Activated CD4-positive, alpha-beta T cell treated with anti-CD3 and anti-CD28 coated beads, Interleukin-10, Interleukin-2, amounts not matched to agents 100 ng/mL and 50 ng/mL, durations not matched to agents 16 hours and 8 hours (primary cell): ENCODE data around the gene GAREM1.

Source experiments
- DNase-seq: peaks from one replicate; pipeline ENCODE4 v3.0.0-alpha.2; 2020

Gene GAREM1

DNA sequence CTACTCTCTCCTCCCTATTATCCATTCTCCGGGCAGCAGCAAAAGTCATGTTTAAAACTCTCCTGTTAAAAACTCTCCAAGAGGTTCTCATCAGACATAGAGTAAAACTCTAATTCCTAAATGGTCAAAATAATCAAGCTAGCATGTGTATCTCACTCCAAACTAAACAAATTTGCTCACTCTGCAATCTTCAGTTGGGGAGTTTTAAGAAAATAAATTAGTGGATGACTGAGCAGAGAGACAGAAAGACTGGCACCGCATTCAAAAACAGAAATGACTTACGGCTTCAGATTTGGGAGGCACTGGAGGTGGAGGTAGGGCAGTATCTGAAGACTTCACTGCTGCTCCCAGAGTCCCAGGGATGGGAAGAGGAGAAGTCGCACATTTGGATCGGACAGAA lies 183.9 kb downstream of the GAREM1 start:
- DNase-seq, result no peak

DNA sequence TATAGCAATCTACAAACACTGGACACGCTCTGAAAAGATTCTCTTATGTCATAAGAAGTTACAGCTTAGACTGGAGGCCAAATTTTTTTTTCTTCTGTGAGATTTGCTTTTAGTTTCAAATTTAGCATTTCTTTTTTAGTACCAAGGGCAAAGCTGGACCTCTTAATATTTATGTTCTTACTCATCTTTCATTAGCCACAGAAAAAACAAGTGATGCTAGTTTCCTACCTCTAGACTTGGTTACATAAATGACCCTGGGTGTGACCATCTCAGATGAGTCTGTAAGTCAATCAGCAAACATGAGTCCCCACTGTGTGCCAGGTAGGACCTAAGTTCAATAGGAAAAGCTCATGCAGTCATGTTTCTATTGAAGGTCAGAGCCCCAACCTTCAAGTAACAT lies 186.4 kb downstream of the GAREM1 start:
- DNase-seq, result no peak

DNA sequence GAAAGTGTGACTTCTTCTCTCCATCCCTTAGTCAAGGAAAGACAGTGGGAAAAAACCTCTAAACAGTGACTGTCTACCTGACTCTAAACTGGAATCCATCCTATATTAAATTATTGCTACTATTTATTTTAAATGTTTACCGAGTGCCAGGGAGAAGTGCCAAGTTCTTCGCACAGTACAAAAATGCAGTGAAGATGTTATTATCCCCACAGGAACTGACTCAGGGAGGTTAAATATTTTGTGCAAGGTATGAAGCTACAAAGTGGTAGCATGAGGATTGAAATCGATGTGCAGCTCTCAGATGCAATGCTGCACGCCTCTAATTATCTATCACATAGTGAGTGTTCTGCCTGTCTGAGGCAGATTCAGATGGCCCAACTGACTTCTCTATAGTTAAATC lies 189.8 kb downstream of the GAREM1 start:
- DNase-seq, result no peak

DNA sequence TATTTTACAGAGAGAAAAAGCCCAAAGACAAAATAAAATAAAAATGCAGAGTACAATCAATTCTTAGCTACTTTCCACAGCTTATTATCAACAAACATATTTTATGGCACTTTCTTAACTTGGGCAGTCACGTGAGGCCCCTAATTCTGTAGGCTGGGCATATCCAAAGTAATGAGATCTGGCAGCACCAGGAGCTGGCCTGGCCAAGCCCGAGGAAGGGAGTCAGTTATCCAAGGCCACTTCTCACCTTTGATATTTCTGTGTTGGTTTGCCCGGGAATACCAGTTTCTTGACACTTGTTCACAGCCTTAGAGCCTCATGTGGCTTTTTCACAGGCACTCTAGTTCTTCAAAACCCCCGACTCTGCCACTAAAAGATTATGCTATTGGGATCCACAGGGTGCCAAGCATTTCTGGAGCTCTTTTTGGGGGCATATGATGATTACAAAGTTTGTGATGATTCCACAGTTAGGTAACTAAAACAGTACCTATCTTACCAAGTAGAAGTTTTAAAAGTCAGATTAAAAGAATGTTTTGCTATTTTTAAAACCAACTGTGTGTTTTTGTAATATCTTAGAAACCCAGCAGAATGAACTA lies 190.4 kb downstream of the GAREM1 start:
- no peak for DNase-seq

DNA sequence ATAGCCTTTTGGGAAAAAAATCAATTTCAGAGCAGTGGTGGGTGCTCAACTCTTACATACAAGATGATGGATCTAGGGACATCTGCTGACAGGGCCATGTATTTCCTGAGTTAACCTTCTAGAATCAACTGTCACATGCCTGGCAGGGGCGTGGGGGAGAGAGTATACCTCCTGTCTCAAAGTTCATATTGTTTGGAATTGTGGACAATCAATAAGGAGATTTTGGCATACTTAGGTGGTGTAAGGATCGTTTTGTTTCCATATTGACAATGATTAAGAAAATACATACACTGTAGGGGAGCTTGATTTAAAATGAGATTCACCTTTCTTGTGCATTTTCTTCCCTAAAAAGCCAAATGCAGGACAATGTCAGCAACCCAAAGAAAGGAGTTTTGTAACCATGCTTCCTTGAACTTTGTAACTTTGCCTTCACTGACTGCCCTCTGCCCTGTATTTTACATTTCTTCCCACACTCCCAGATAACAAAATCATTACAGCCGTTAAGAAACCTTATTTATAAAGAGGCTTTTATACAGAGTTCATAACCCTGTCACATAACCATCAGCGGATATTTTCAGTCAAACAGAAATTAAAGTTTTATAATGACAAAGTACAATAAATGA lies 192.4 kb downstream of the GAREM1 start:
- no peak for DNase-seq

DNA sequence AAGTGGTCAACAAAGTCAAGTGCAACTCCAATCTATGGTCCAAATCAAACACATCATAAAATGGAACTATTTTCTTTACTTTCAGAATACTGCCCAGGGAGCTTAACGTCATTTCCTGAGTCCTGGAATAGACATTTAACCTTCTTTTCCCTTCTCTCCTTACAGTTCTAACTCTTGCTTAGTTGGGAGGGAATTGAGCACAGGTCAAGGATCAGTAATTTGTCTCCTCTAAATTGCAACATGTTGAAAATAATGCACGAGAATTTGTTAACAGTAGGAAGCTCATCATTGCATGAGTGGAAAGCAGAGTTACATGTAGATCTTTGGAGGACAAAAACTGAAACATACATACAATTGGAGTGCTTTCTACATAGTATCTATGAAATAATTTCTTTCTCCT lies 193.1 kb downstream of the GAREM1 start:
- DNase-seq, result no peak

DNA sequence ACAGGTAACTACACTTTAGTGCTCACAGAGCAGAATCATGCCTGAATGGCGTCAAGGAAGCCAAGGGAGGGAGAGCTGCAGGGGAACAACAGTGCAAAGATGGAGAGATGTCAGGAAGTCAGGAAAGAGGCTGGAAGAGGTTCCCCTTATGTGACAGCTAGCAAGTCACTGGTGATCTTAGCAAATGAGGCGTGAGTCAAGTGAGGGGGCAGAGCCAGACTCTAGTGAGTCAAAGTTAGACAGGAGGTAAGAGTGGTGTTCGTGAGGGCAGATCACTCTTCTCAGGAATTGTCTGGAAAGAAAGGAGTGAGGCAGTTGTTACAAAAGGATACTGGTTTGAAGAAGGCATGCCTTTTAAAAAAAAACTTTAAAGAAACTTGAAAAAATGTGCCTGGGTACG lies 193.8 kb downstream of the GAREM1 start:
- DNase-seq, result no peak

DNA sequence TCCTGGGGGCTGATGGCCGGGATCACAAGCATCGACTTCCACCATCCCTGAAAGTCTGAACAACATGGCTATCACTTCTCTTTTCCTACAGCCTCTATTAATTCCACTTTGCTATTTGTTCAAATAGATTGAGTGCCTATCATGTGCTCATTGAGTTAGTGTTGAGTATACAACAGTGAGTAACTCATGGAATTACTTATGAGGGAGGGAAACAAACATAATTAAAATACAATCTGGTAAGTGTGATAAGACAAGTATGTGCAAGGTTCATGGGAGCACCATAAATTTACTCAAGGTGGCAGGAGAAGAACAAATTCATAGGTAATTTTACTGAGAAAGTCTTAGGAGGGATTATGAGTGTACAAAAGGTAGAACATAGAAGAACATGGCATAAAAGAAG lies 194.4 kb downstream of the GAREM1 start:
- DNase-seq, result no peak

DNA sequence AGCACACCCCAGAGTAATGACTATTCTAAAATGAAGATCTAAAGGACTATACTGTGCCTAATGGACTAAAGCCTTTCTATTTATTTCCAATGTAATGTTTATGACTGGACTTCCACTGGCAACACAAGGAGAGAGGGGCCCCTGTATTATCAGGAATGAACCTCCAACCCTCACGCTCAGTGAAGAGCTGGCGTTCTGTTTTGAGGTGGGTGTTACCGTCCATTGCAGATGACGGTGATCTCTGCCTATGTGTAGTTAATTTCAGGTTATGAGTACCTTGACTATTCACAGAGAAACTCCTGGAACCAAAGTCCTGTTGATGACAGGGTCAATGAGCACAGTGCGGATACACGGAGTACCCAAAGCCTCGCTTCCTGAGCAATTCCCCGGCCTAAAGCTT lies 195.5 kb downstream of the GAREM1 start:
- no peak for DNase-seq

DNA sequence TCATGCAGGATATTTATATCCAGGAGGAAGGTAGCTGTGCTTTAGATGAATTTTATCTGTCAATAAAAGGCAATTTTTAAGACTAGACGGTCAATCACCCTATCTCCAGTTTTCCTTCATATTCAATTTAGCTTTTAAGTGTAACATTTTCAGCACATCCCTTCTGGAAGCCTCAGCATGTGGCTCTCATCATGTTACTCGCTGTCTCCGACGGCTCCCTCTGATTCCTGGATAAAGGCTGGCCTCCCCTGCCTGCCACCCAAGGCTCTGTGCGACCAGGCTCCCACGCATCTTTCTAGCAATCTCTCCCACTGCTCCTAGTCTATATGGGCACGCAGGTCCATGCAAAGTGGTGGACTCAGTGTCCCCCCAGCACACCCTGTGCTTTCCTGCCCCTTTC lies 196.4 kb downstream of the GAREM1 start:
- no peak for DNase-seq

DNA sequence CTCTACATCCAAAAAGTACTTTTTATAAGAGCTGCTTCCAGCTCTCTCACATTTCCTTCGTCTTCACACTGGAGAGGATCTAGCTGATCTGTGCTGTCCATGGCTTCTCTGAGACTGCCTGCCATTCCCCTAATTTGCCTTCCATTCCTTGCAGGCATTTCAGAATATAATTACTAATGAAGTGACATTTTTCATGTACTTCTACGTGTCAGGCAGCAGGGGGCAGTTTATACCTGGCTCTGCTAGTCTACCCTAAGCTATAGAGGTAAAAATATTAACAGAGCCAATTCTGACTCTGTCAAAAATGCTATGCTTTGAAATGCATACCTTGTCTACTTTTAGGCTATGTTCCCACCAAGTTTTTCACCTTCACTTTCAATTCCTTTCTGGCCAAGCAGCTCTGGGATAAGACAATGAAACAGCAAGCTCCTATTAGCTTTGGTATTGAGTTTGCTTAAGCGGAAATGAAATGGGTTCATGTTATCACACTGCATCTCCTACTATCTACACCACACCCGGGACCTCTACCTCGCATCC lies 198.9 kb downstream of the GAREM1 start:
- DNase-seq, result peak; percentile 43

DNA sequence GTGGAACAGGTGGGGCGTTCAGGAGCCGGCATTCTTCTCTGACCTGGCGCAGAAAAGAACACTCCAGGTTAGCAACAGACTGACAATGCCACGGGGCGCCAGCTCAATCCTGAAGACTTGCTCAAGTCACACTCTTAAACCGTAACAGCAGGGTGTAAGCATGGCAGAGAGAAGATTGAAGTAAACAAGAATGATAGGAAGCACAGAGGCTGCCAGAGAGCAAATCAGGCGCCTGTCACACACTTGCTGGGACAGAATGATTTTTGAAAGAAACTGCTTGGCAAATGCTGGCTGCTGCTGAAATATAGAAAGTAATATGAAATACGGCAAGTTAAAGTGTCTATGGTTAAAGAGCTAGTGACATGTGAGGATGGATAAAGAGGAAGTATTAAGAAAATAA lies 200.3 kb downstream of the GAREM1 start:
- DNase-seq, result no peak

DNA sequence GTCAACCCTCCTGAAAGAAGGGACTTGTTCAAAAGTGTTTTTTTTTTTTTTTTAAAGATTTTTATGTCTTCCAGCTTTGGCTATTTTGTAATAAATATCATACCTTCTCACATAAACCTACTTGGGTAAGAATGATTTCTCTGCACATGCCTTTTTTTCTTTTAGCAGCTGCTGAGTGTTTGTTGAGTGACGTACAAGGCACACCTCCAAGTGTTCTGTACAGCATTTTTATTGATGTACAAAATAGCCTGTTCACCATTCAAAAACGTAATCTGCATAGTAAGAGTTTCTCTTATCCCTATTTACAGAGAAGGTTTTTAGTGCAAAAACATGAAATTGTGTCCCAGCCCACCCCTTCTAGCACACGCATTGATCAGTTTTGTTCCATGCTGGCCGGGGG lies 203.2 kb downstream of the GAREM1 start:
- no peak for DNase-seq

DNA sequence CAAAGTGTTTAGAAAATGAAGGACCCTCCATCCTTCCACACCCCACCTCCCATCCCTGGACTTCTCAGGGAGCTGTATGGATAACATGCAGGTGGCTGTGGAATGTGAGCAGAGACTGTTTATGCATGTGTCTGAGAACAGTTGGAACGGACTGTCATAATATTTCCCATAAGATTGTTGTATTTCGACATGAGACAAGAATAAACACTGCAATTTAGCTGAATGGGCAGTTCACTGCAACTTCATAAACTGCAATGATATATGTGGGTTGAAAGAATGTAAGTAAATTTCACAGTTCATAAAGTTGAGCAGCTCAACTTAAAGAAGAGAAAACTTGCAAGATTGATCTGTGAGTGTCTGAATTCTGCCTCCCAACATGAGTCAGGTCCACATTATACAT lies 206.3 kb downstream of the GAREM1 start:
- no peak for DNase-seq

DNA sequence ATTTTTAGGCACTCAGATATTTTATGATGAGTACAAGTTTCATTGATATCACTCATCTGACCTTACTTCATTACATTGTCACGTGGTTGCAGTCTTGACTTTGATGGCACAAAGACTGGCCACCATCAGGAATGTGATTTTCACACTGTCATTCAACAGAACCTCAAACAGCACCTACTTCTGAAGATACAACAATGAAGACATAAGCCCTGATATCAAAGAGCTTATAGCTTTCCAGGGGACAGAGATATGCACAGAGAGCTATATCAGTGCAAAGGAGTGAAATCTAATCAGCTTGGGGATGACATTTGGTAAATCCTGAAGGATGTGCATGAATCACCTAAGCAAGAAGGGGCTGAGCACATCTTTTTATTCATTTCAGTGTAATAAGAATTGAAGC lies 208.6 kb downstream of the GAREM1 start:
- DNase-seq, result no peak

DNA sequence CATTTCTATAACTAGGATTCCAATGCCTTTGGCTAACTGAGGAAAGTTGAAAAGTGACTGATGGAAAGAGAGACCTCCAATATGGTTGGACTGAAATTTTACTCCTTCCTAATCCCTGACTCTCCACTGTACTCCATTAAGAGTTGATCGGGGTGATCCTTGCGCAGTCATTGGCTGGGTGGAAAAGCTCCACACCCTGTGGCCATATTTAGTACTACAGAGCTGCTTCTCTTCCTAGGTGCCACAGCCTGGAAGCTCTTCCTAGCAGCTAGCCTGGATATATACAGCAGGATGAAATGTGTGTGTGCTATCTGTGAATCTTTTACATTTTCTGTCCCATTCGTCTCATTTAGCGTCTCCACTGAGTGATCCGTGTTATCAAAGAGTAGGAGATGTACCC lies 209.7 kb downstream of the GAREM1 start:
- no peak for DNase-seq

DNA sequence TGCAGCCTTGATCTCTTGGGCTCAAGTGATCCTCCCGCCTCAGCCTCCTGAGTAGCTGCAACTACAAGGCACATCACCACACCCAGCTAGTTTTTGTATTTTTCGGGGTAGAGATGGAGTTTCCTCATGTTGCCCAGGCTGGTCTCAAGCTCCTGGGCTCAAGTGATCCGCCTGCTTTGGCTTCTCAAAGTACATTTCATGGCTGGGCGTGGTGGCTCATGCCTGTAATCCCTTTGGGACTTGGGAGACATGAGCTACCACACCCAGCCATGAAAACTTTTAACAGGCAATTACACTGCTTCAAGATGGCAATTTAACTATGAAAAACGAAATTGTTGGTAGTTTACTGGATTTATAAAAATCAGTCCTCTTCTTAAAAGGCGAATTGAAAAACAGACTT lies 211.1 kb downstream of the GAREM1 start:
- DNase-seq, result no peak

DNA sequence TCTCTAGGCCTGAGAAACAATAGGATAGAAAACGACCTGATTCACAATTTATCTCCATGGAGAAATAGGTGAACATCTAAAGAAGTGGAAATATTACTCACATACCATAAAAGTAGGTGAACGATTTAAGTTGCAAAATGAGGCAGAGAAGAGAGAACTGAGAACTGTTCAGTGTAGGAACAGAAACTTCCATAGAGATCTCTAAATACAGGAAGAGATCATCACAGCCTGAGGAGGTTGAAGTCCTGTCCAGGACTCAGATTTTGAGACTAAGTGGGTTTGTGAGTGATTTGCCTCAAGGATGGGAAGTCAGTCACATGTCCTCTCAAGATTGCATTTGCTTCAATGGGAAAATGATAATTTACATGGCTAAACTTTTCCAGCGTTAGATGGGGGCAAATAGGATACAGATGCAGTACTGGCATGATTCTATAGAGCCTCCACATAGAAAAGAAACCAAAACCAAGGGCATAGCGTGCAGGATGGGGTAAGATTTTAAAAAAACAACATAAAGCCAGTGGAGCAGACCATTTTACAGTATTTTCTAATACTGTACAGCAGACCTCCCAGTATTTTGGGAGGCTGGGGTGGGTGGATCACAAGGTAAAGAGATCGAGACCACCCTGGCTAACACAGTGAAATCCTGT lies 212.0 kb downstream of the GAREM1 start:
- no peak for DNase-seq

DNA sequence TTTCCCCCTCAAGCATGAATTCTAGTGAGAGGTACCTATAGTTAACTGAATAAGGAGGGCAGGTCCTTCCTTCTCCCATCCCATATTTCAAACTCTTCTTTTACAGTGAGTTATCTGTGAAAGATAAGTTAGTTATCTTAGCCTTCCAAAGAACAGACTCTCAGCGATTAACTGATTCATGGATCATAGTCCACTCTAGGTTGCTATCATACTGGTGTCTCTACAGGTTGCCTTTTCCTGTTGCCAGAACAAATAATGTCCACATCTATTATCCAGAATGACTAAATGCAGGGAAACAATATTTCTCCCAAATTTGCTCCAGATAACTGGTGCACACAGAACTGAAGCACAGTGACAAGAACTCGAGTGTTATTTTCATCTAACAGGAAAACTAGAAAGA lies 212.5 kb downstream of the GAREM1 start:
- no peak for DNase-seq

DNA sequence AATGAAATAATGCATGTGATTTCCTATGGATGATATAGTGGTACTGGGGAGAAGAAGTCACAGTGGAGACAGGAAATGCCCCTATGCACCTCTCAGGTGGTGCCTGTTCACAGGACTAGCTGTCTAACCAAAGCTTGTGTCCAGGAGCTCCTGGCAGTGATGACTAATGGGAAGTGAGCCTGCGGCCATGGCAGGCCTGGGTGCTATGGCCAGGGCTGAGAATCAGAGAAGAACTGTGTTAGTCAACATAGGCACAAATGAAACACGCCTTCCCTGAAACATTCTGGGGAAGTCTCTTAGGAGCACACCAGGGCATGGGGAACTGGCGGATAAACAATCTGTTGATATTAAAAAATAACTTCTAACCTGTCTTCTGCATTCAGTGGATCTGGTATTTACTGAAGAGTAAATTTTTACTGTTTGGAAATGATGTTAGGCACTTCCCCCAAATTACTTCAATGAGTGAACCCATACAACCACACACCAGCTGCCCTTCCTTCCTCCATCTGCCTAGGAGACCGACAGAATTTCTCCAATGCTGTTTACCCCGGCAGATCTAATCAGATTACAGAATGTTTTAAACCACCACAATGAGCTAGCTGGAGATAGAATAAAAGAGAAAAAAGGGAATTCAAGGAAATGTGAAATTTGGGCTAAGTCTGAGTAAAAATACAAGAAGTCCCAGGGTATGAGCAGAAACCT lies 213.4 kb downstream of the GAREM1 start:
- no peak for DNase-seq

DNA sequence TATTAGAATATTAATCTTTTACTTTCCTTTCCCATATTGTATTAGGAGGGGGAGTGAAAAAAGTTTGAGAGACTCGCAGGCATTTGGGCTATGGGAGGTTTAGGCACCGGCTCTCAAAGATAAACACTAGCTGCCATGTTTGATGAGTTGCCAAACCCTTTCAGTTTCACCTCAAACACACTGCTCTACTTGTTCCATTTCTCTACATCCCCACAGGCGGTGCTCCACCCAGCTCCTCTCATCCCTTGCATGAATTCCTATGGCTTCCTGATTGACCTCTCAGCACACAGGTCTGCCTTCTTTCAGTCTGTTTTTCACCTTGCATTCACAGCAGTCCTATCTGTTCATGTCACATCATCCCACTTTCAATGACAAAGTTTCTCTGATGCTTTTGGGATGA lies 215.1 kb downstream of the GAREM1 start:
- DNase-seq, result no peak

DNA sequence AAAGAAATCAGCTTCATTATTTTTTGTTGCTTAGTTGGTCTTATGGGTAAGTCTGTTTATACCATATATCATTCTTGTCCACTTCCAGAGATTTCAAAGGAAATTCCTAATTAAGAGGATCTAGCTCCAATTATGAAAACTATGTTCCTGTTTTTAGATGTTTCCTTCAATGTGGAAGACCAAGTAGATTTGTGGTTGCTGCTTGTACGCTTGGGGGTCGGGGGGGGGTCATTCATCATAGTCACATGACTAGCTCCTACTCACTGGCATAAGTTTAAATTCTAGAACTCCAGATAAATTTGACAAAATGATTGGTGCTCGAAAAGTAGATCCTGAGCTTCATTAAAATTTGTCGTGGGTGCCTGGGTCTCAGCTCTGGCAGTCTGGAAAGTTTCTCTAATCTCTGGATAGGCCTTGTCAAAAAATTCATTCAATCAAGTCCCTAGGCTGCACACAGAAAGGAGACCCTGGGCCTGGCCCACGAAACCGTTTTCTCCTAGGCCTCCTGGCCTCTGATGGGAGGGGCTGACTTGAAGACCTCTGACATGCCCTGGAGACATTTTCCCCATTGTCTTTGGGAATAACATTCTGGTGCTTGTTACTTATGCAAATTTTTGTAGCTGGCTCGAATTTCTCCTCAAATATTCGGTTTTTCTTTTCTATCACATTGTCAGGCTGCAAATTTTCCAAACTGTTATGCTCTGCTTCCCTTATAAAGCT lies 218.4 kb downstream of the GAREM1 start:
- no peak for DNase-seq

DNA sequence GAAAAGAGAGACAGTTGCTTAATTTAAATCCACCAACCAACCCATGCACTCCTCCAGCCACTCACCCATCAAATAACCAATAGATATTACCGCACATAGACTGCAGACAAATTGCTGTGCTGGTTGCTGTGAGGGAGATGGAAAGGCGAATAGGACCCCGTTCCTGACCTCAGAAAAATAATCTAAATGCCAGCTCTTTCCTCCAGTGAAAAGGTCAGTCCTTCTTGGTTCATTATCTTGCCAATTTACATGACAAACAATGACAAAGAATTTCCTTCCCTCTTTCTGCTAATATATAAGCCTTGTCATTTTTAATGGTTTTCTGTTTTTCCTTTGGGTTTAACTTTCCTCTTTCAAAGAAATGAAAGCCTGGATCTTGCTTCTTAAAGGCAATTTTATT lies 219.2 kb downstream of the GAREM1 start:
- DNase-seq, result no peak
